ENCODE data around the gene CHST14.

CHST14 gene

GRCh38 chr15:40429068-40429710, 41.6 kb upstream of the CHST14 start:
- no peak overlapping the region for H3K27ac ChIP-seq
- TF ChIP-seq, protein P1, sequence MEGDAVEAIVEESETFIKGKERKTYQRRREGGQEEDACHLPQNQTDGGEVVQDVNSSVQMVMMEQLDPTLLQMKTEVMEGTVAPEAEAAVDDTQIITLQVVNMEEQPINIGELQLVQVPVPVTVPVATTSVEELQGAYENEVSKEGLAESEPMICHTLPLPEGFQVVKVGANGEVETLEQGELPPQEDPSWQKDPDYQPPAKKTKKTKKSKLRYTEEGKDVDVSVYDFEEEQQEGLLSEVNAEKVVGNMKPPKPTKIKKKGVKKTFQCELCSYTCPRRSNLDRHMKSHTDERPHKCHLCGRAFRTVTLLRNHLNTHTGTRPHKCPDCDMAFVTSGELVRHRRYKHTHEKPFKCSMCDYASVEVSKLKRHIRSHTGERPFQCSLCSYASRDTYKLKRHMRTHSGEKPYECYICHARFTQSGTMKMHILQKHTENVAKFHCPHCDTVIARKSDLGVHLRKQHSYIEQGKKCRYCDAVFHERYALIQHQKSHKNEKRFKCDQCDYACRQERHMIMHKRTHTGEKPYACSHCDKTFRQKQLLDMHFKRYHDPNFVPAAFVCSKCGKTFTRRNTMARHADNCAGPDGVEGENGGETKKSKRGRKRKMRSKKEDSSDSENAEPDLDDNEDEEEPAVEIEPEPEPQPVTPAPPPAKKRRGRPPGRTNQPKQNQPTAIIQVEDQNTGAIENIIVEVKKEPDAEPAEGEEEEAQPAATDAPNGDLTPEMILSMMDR (conservative IDR thresholded peaks at IDR 0.05), result no peak

DNA sequence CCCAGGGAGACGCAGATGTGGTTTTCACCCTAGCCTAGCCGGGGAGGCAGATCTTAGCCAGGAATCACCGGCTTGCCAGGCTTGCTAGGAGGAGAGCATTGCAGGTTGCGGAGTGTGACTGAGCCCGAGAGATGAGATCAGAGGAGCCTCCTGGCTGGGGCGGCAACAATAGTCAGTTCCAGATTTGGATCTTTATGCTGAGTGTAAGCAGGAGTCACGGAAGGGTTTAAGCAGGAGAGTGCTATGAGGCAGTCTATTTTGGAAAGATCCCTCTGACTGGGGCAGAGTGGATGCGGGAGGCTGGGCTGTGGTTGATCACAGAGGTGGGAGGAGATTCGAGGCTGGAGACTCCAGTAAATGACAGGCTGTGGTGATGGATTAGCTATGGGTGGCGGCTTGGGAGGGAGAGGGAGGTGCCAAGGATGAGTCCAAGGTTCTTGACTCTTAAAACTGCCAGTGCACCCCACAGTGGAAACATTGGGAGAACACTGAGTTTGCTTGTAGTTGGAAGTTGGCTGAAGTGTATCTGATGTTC, 40.4 kb upstream of the CHST14 start:
- H3K27ac ChIP-seq, result no peak overlapping the region
- TF ChIP-seq, protein P1 (conservative IDR thresholded peaks at IDR 0.05), result no peak

GRCh38 chr15:40435023-40435709, 35.6 kb upstream of the CHST14 start:
- H3K27ac ChIP-seq, result no peak overlapping the region
- TF ChIP-seq, protein P1 (conservative IDR thresholded peaks at IDR 0.05), result no peak

GRCh38 chr15:40435710-40436089, 35.1 kb upstream of the CHST14 start:
- TF ChIP-seq, protein P1 (conservative IDR thresholded peaks at IDR 0.05), result no peak
- H3K27ac ChIP-seq, result peak overlapping the region; percentile 56; the same call in 1 of the 2 replicates

GRCh38 chr15:40436116-40436891, 34.5 kb upstream of the CHST14 start:
- TF ChIP-seq, protein P1 (conservative IDR thresholded peaks at IDR 0.05), result no peak
- H3K27ac ChIP-seq, result peak overlapping the region; percentile 56; the same call in 1 of the 2 replicates

DNA sequence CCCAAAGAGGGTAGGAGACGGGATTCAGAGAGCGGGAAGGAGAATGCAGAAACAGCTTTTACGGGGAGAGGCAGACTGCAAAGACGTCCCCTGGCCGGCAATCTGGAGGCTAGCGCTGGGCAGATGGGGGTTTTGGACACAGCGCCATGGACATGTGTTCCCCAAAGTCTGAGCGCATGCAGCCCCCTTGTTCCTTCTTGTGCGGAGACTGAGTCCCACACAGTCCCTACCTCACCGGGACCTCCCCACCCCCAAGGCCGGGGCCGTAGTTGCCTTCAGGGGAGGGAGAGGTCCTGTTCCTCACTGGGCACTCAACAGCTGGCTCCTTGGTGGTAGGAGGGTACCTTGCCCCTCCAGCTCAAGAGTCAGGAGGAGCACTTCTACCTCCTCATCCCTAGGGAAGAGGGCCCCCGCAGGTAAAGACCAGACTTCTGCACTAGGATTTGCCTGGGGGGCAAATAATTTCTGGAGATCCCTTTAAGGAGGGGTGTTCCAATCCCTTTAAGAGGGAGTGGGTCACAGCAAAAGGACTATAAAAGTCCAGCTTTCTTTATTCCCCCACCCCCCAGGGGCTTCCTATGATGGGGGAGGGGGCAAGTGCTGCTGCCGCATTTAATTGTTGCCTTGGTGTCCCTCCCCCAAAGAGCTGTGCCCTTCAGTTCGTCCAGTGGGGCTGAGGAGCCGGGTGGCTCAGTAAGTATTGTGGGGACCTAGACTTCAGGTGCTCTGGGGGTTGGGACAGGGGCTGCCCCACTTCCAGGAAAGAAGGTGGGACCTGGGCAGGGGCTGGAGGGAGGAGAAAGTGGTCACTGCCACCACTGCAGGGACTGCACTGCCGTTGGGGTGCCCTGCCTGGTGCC, 33.7 kb upstream of the CHST14 start:
- TF ChIP-seq, protein P1 (conservative IDR thresholded peaks at IDR 0.05), result no peak
- H3K27ac ChIP-seq, result no peak overlapping the region; the same call in 1 of the 2 replicates
